ENCODE measurements around the gene SLC7A5. TPM values are rescaled to one million over a fixed set of nuclear protein-coding genes. Genes with fewer than 3 reads are reported as not detected.

The SLC7A5 gene
- total and polyA plus RNA-seq, 2 of the 13 experiments (the other 11 are each of a cell fraction or from before 2014, with no cell fraction given): 79.6 to 155 TPM

DNA sequence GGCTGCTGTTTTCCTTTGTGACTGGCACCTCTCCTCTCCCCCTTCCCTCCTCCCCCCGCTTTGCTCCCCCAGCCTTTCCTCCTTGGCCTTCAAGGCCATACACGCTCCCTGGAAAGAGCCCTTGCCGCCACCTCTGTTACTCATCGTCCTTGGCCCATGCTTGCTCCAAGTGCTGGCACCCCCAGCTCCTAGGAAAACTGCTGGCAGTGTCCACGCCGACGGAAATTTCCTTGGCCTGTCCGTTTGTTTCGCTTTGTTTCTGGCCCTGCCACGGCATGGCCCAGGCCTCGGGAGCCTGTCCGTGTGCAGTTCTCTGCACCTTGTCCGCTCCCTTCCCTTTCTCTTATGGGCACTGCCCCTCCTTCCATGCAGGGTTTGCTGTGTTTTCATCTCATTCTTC, 49.0 kb upstream of the SLC7A5 start:
- POLR2A ChIA-PET: no interaction called here

DNA sequence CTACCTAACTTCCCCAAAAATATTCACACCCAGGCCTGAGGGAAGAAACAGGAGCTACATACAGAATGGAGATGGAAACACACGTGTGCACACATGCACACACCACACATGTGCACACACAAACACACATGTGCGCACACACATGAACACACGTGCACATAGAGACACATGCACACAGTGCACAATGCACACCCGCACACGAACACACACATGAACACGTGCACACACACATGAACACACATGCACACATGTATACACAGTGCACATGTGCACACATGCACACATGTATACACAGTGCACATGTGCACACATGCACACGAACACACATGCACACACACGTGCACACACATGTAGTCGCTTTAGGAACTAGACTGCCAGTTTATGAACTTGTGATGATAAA, 48.2 kb upstream of the SLC7A5 start:
- H3K36me3 ChIP-seq (replicated peaks in 1 of 2; ENCODE audit: control insufficient read depth in 1 of 2, insufficient read depth in 2 of 2, low read length in 2 of 2): peaks cover 30 to 77% of the 10 kb centered on the region in 2 experiments
- in situ Hi-C loops (cut with HindIII; ENCODE audit: extremely low pct_ligation_motif_present, low pct_unique_long_range_greater_than_20kb): no loop called here
- peaks cover 24% of the 10 kb centered on the region; the same call in 1 of the 2 replicates for H4K20me1 ChIP-seq (ENCODE audit: insufficient read depth, low read length)
- ChIA-PET POLR2A (no interaction called here), CTCF (ENCODE audit: low intra/inter-chr PET ratio, low total read pairs) (no interaction called here)
- H2AFZ ChIP-seq (ENCODE audit: low read length): no peak overlapping the region
- no TSS peak for BruUV-seq (replicated peaks)
- no peaks in the 10 kb centered on the region for H3K9me3 ChIP-seq (ENCODE audit: low read length)
- no peak overlapping the region for H3K4me3 ChIP-seq (replicated peaks in 1 of 3; ENCODE audit: insufficient read depth in 1 of 3, low read depth in 2 of 3, low read length in 3 of 3)
- no peaks in the 10 kb centered on the region for H3K4me1 ChIP-seq (ENCODE audit: insufficient read depth, low read length)
- peaks cover 9% of the 10 kb centered on the region for H3K79me2 ChIP-seq (ENCODE audit: insufficient read depth, low read length)
- ATAC-seq (no peak), FAIRE-seq (peak; percentile 40), DNase-seq (ENCODE audit: low spot score) (no peak)
- H3K27me3 ChIP-seq (ENCODE audit: control insufficient read depth in 1 of 2, insufficient read depth in 2 of 2, low read length in 2 of 2): no peaks in the 10 kb centered on the region
- H3K9ac ChIP-seq (ENCODE audit: insufficient read depth, low read depth, low read length): no peak overlapping the region
- H3K4me2 ChIP-seq (ENCODE audit: low read depth, low read length): no peak overlapping the region
- 97% methylated on average over 9 of the region's 9 CpGs for WGBS (ENCODE audit: low lambda C conversion rate)
- H3K27ac ChIP-seq (ENCODE audit: extremely low read length, insufficient read depth, low read length): no peak overlapping the region
- intact Hi-C loops (cut with micrococcal nuclease; ENCODE audit: unreplicated experiment): no loop called here
- TF ChIP-seq MAFF (IDR thresholded peaks at IDR 0.05; ENCODE audit: low read depth, low read length) (no peak), CEBPG (CRISPR knock-in tag; IDR thresholded peaks at IDR 0.05) (no peak), CREB1 (IDR thresholded peaks at IDR 0.05) (no peak), CREB1 (CRISPR knock-in tag; IDR thresholded peaks at IDR 0.05) (no peak), SIN3B (IDR thresholded peaks at IDR 0.05; ENCODE audit: low read length) (no peak), DNMT3B (CRISPR knock-in tag; conservative IDR thresholded peaks at IDR 0.05) (no peak), PHF5A (CRISPR knock-in tag; IDR thresholded peaks at IDR 0.05; ENCODE audit: low read depth, unreplicated experiment) (no peak), TMF1 (CRISPR knock-in tag; IDR thresholded peaks at IDR 0.05; ENCODE audit: low read depth) (no peak), ZBTB3 (CRISPR knock-in tag; IDR thresholded peaks at IDR 0.05; ENCODE audit: borderline replicate concordance, low read depth) (no peak), EED (CRISPR knock-in tag; IDR thresholded peaks at IDR 0.05) (no peak), ZC3H13 (CRISPR knock-in tag; IDR thresholded peaks at IDR 0.05) (peak; percentile 18; the same call in 1 of the 2 replicates), MXI1 (IDR thresholded peaks at IDR 0.05; ENCODE audit: borderline replicate concordance, low read depth, low read length) (0 out of 3 replicates have a peak, but pooled peaks have one; percentile 46), NONO (IDR thresholded peaks at IDR 0.05) (no peak), NONO (CRISPR knock-in tag; conservative IDR thresholded peaks at IDR 0.05) (0 out of 2 replicates have a peak, but pooled peaks have one; percentile 45), RBM22 (optimal IDR thresholded peaks at IDR 0.05; ENCODE audit: low read length) (peak; percentile 44), POLR2A (IDR thresholded peaks at IDR 0.05; ENCODE audit: insufficient read depth in 1 of 2, low read depth in 2 of 2, low read length in 2 of 2) (peak in 1 of 2 experiments; percentile 57; a peak in 2 of 4 replicates)
- TF ChIP-seq, protein P1, sequence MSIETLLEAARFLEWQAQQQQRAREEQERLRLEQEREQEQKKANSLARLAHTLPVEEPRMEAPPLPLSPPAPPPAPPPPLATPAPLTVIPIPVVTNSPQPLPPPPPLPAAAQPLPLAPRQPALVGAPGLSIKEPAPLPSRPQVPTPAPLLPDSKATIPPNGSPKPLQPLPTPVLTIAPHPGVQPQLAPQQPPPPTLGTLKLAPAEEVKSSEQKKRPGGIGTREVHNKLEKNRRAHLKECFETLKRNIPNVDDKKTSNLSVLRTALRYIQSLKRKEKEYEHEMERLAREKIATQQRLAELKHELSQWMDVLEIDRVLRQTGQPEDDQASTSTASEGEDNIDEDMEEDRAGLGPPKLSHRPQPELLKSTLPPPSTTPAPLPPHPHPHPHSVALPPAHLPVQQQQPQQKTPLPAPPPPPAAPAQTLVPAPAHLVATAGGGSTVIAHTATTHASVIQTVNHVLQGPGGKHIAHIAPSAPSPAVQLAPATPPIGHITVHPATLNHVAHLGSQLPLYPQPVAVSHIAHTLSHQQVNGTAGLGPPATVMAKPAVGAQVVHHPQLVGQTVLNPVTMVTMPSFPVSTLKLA (IDR thresholded peaks at IDR 0.05): peak; percentile 99
- TF ChIP-seq, protein P2, sequence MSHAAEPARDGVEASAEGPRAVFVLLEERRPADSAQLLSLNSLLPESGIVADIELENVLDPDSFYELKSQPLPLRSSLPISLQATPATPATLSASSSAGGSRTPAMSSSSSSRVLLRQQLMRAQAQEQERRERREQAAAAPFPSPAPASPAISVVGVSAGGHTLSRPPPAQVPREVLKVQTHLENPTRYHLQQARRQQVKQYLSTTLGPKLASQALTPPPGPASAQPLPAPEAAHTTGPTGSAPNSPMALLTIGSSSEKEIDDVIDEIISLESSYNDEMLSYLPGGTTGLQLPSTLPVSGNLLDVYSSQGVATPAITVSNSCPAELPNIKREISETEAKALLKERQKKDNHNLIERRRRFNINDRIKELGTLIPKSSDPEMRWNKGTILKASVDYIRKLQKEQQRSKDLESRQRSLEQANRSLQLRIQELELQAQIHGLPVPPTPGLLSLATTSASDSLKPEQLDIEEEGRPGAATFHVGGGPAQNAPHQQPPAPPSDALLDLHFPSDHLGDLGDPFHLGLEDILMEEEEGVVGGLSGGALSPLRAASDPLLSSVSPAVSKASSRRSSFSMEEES (CRISPR knock-in tag; IDR thresholded peaks at IDR 0.05): no peak

More for the DNA sequence above, 49.0 kb upstream of the SLC7A5 start:
- Histone ChIP-seq H3K27me3 (ENCODE audit: control insufficient read depth in 1 of 2, insufficient read depth in 2 of 2, low read length in 2 of 2) (no peaks in the 10 kb centered on the region), H3K9me3 (ENCODE audit: low read length) (no peaks in the 10 kb centered on the region), H2AFZ (ENCODE audit: low read length) (no peak overlapping the region), H3K9ac (ENCODE audit: insufficient read depth, low read depth, low read length) (no peak overlapping the region), H3K27ac (ENCODE audit: extremely low read length, insufficient read depth, low read length) (no peak overlapping the region), H4K20me1 (ENCODE audit: insufficient read depth, low read length) (peaks cover 28% of the 10 kb centered on the region; the same call in 1 of the 2 replicates), H3K4me3 (replicated peaks in 1 of 3; ENCODE audit: insufficient read depth in 1 of 3, low read depth in 2 of 3, low read length in 3 of 3) (no peak overlapping the region), H3K4me1 (ENCODE audit: insufficient read depth, low read length) (no peaks in the 10 kb centered on the region), H3K36me3 (replicated peaks in 1 of 2; ENCODE audit: control insufficient read depth in 1 of 2, insufficient read depth in 2 of 2, low read length in 2 of 2) (peaks cover 34 to 81% of the 10 kb centered on the region in 2 experiments), H3K79me2 (ENCODE audit: insufficient read depth, low read length) (peaks cover 9% of the 10 kb centered on the region), H3K4me2 (ENCODE audit: low read depth, low read length) (no peak overlapping the region)
- FAIRE-seq: no peak
- no peak for ATAC-seq
- TF ChIP-seq POLR2A (IDR thresholded peaks at IDR 0.05; ENCODE audit: insufficient read depth in 1 of 2, low read depth in 2 of 2, low read length in 2 of 2): 0 out of 4 replicates have a peak, but pooled peaks of 1 of the 2 experiments have one; percentile 19
- TF ChIP-seq SAFB2 (CRISPR knock-in tag; IDR thresholded peaks at IDR 0.05; ENCODE audit: borderline replicate concordance, low read depth): no peak
- no peak for TF ChIP-seq ZNF549 (CRISPR knock-in tag; IDR thresholded peaks at IDR 0.05)
- 0 out of 2 replicates have a peak, but pooled peaks have one; percentile 10 for TF ChIP-seq ZC3H13 (CRISPR knock-in tag; IDR thresholded peaks at IDR 0.05)
- TF ChIP-seq HOXD1 (CRISPR knock-in tag; IDR thresholded peaks at IDR 0.05): no peak
- no peak for DNase-seq (ENCODE audit: low spot score)
- CTCF ChIA-PET (ENCODE audit: low intra/inter-chr PET ratio, low total read pairs): no interaction called here
- intact Hi-C loops (cut with micrococcal nuclease; ENCODE audit: unreplicated experiment) (no loop called here), in situ Hi-C loops (cut with HindIII; ENCODE audit: extremely low pct_ligation_motif_present, low pct_unique_long_range_greater_than_20kb) (no loop called here)
- 94% methylated on average over 13 of the region's 13 CpGs for WGBS (ENCODE audit: low lambda C conversion rate)
- BruUV-seq (replicated peaks): no TSS peak
